Vagina (tissue), 2 donors: ENCODE measurements around the gene COL16A1.

ENCODE experiments used
- POLR2A ChIP-seq, 2 donors: fragments of 450-650 bp; IDR thresholded peaks; one replicate each; pipeline ENCODE4 v1.6.1; 2017; ENCODE audit warnings: antibody characterized with exemption in 2 of 2, mild to moderate bottlenecking in 2 of 2, moderate library complexity in 2 of 2
- TF ChIP-seq, protein P1 (sequence below), 3 experiments: fragments of 450-650 bp in 2 of 3; fragments of 200-600 bp in 1 of 3; sonication (generic) in 1 of 3; IDR thresholded peaks; one replicate each; pipeline ENCODE4 v1.5.1; 2017 to 2019; ENCODE audit warnings: antibody characterized with exemption in 3 of 3, mild to moderate bottlenecking in 2 of 3, moderate library complexity in 2 of 3

DNA sequence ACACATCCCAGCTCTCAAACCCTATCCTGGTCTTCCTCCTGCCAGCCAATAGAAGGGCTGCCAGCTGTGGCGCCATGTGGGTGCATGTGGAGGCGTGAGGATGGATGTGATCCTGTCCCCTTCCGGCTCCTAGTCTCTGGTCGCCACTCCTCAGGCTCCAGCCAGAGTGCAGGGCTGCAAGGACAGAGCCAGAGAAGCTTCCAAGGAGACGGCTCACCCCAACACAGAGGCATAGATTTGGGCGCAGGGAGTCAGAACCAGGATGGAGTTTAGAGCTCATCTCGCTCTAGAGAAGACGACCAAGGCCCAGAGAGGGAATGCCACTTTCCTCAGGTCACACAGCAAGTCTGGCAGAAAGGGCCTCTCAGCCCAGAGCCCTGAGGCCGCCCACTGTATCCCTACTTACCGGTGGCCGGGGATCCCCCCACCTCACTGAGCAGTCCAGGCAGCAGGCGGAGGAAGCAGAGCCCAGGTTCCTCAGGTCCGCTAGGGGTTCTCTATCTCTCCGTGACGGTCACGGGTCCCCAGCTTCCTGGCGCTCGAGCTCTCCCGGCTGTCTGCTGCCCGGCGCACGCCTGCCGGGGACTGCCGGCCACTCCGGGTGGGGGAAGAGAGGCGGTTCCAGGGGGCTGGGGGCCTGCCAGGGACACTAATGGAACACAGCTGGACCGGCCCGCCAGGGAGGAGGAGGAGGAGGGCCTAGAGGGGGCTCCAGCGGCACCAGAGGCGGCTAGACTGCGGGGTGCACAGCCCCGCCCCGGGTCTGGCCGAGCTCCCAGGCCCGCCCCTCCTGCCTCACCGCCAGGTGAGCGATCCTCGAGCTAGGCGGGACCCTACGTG lies at the start of gene COL16A1:
- TF ChIP-seq, protein P1, sequence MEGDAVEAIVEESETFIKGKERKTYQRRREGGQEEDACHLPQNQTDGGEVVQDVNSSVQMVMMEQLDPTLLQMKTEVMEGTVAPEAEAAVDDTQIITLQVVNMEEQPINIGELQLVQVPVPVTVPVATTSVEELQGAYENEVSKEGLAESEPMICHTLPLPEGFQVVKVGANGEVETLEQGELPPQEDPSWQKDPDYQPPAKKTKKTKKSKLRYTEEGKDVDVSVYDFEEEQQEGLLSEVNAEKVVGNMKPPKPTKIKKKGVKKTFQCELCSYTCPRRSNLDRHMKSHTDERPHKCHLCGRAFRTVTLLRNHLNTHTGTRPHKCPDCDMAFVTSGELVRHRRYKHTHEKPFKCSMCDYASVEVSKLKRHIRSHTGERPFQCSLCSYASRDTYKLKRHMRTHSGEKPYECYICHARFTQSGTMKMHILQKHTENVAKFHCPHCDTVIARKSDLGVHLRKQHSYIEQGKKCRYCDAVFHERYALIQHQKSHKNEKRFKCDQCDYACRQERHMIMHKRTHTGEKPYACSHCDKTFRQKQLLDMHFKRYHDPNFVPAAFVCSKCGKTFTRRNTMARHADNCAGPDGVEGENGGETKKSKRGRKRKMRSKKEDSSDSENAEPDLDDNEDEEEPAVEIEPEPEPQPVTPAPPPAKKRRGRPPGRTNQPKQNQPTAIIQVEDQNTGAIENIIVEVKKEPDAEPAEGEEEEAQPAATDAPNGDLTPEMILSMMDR (IDR thresholded peaks at IDR 0.05) = no peak
- peak in 1 of 2 donors; percentile 77 for TF ChIP-seq POLR2A (IDR thresholded peaks at IDR 0.05)
